Hippocampal formation (tissue), 2 donors: ENCODE results near the gene NLRP11.

Experiments used
- DNase-seq, 2 donors: peaks; one replicate each; lab custom pipeline; 2025; lab: John Stamatoyannopoulos, UW

Gene NLRP11

GRCh38 chr19:55831846-55832245, at the start of gene NLRP11:
TSS of gene NLRP11 (minus strand) at chr19:55831999. CDS start at chr19:55818174, 13,825 bp downstream.
- DNase-seq = no peak

DNA sequence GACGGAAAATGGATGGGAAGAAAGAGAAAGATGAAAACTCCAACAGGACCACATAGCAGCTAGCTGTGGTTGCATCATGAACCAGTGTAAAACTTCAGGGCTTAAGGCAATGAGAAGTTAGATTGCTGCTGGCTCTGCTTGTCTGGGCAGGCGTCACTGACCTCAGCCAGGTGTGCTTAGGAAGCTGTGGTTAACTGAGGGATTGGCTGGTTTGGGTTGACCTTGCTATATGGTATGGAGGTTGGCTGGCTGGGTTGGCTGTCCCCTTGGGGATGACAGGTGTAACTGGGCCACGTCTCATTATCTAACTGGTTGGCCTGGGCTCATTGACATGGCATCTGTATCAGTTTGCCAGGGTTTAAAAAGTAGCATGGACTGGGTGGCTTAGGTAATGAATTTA, 45.4 kb upstream of the NLRP11 start:
- no peak for DNase-seq

- DNase-seq = no peak
Measured at GRCh38 chr19:55870736-55871135, 38.9 kb upstream of the NLRP11 start.

DNA sequence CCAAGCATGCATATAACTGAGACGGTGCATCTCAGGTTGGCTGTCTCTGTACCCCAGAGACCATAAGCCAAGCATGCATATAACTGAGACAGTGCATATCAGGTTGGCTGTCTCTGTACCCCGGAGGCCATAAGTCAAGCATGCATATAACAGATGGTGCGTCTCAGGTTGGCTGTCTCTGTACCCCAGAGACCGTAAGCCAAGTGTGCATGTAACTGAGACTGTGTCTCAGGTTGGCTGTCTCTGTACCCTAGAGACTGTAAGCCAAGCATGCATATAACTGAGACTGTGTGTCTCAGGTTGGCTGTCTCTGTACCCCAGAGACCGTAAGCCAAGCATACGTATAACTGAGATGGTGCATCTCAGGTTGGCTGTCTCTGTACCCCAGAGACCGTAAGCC, 35.3 kb upstream of the NLRP11 start:
- no peak for DNase-seq

- no peak for DNase-seq
Measured at GRCh38 chr19:55866521-55866920, 34.7 kb upstream of the NLRP11 start.

- no peak for DNase-seq
Measured at GRCh38 chr19:55858969-55859368, 27.2 kb upstream of the NLRP11 start.

- DNase-seq = no peak
Measured at GRCh38 chr19:55858401-55858800, 26.6 kb upstream of the NLRP11 start.

DNA sequence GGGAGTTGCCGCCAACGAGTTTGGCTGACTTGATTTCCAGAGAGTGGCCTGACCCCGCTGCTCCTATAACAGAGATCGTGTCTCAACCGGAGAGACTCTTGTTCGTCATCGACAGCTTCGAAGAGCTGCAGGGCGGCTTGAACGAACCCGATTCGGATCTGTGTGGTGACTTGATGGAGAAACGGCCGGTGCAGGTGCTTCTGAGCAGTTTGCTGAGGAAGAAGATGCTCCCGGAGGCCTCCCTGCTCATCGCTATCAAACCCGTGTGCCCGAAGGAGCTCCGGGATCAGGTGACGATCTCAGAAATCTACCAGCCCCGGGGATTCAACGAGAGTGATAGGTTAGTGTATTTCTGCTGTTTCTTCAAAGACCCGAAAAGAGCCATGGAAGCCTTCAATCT, 26.2 kb upstream of the NLRP11 start:
- DNase-seq = no peak

DNA sequence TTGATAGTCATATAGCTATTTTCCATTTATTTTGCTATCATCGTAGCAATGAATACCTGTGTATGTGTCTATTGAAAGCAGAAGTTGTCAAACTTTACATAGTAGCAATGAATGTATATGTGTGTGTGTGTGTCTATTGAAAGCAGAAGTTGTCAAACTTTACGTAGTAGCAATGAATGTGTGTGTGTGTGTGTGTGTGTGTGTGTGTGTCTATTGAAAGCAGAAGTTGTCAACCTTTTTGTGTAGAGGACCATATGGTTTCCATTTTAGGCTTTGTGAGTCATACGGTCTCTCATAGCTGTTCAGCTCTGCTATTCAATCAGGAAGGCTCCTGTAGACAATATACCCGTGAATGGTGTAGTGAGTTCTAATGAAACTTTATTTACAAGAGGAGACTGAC, 25.4 kb upstream of the NLRP11 start:
- no peak for DNase-seq

GRCh38 chr19:55855160-55855559, 23.4 kb upstream of the NLRP11 start:
- no peak for DNase-seq

GRCh38 chr19:55838906-55839305, 7.1 kb upstream of the NLRP11 start:
- no peak for DNase-seq

DNA sequence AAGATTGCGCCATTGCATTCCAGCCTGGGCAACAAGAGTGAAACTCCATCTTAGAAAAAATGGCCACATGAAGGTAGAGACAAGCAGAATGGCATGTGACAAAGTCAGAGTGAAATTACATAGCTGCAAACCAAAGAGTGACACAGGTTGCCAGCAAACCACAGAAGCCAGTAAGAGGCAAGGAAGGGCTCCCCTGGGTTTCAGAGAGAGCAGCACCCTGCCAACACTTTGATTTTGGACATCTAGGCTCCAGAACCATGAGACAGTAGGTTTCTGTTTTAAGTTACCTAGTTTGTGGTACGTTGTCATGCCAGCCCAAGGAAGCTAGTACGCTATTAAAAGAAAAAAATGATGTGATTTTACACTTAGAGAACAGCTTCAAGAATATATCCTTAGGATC, 6.5 kb upstream of the NLRP11 start:
- no peak for DNase-seq

DNA sequence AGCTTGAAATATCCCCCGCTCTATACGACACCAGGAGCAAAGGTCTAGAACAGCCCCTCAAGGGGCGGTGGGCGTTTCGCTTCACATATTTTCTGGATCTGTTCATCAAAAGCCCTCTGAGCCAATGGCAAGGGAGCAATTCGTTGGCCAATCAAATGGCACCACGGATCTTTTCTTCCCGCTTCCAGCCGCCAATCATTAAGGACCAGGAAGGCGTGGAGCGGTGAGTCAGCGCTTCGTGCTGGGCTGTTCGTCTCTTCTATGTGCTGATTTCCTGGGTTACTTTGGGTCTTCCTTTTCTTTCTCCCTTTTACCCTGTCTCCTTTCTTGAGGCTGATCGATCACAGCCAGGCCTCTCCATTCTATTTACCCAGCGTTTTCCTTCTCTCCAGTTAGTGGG, 4.5 kb upstream of the NLRP11 start, which contains the start of gene NLRP4:
Gene NLRP4 (plus strand): TSS at position 201 of the 400 bp plus-strand sequence. CDS start 15,541 bp downstream, outside the sequence.
- no peak for DNase-seq

DNA sequence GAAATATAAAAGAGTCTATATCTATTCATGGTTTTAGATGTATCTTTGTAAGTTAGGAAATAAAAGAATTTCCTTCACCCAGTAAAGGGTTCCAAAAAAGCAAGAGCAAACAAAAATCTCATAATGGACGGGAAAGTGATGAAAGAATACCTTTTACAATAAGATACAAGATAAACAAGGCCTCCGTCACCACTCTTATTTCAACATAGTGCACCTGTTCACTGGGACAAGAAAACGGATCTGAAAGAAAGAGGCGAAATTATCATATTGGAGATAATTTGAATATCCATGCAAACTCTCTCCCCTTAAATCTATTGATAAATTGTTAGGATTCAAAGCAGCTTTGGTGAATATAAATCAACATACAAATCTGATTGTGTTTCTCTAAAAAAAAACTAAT, 877 bp upstream of the NLRP11 start:
- DNase-seq = no peak

DNA sequence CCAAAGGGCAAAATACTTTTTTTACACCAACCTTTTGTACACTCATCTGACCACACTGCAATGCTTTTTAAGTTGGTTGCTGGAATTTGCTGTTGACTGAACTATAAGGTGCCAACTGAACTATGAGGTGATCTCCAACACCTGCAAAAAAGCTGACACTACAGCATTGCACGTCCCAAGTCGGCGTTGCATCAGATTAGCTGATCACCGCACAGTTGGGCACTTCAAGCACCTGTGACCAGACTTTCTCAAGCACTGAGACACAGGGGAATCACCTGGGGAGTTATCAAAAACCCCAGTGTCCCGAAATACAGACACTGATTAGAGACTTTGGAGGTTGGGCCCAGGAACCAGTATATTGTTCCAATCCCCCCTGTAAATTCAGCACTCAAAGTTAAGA, 1.1 kb downstream of the NLRP11 start:
- no peak for DNase-seq

DNA sequence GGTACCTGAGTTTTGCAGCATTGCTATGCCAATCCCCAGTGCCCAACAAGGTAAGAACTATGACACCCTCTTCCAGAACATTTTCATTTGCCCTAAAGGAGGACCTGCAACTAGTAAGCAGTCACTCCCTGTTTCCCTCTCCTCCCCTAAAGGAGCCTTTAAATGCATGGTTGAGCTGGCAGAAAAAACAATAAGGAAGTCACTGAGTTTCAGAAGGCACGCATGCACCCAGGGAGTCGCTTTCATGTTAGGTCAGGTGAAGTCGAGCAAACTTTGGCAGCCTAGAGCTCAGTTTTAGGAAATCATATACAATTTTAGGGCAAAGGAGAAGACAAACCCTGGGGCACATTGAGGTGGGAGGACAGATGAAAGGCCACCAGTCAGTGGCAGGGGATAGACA, 11.8 kb downstream of the NLRP11 start:
- no peak for DNase-seq

DNA sequence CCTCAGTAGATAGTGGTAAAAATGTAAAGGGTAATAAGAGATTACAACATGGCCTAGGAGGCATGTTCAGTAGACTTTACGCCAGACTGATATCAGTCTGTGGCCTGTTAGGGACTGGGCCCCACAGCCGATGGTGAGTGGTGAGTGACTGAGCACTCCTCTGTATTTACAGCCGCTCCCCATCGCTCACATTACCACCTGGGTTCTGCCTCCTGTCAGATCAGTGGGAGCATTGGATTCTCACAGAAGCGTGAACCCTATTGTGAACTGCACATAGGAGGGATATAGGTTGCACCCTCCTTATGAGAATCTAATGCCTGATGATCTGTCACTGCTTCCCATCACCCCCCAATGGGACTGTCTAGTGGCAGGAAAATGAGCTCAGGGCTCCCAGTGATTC, 17.9 kb downstream of the NLRP11 start:
- no peak for DNase-seq

DNA sequence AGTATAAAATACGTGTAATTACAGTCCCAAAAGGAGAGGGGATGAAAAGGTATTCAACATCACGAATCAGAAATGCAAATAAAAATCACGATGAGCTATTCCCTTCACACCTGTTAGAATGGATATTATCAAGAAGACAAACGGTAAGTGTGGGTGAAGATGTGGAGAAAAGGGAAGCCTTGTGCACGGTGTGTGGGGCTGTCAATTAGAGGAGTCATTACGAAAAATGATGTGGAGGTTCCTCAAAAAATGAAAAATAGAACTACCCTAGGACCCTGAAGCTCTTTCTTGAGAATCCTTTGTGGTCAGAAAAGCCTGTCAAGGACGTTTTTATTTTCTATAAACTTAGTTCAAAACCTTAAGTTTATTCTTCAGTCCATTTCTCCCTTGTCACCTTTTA, 19.4 kb downstream of the NLRP11 start:
- no peak for DNase-seq

DNA sequence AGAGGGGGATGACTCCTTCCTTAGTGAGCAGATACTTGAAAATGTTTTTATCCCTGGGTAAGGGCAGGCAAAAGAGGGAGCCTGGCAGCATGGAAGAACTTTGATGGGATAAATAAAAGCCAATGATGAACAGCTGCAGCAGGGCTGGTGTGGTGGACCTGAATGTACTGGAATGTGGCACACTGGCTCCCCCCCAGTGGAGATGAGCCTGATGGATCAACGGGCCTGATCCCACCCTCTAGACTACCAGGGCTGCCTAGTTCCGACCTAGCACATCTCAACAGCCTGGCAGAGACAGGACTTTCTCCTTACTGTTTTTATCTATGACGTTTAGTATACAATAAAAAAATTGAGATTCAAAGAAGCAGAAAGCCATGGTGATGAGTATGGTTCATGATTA, 20.5 kb downstream of the NLRP11 start:
- DNase-seq = no peak

DNA sequence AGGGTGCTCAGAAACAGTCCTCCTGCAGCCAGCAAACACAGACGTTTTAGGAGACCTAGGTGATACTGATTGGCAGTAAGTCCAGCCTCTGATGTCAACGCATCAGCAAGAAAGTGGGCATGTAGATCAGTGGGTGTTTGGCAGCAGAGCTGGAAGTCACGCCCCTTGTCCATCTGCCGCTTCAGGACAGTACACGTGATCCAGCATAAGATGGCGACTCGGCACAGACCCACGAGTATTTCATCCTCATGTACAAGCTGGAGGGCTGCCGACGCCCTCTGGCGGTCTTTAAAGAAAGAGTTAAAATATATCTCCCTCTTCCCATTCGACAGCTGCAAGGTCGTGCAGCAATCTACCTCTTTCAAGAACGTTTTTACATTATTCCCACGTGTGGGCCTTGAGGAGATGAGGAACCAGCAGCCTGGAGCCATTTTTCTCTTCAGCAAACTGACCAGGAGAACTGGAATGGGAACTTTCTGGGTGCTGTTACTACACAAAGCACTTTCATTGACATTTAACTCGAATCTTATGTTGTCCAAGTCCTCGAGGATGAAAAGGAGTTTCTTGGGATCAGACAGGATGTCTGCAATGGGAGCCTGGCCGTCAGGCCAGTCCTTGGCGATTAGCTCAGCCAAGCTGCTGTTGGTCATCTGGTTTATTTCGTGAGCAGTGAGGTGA, 22.3 kb downstream of the NLRP11 start:
- DNase-seq = no peak

DNA sequence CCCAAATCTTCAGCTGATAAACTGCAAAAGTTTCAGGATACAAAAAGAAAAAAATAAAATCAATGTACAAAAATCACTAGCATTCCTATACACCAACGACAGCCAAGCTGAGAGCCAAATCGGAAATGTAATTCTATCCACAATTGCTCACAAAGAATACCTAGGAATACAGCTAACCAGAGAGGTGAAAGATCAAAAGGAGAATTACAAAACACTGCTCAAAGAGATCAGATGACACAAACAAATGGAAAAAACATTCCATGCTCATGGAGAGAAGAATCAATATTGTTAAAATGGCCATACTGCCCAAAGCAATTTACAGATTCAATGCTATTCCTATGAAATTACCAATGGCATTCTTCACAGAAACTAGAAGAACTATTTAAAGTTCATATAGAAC, 29.5 kb downstream of the NLRP11 start:
- no peak for DNase-seq

GRCh38 chr19:55801416-55801815, 30.4 kb downstream of the NLRP11 start:
- DNase-seq = no peak

DNA sequence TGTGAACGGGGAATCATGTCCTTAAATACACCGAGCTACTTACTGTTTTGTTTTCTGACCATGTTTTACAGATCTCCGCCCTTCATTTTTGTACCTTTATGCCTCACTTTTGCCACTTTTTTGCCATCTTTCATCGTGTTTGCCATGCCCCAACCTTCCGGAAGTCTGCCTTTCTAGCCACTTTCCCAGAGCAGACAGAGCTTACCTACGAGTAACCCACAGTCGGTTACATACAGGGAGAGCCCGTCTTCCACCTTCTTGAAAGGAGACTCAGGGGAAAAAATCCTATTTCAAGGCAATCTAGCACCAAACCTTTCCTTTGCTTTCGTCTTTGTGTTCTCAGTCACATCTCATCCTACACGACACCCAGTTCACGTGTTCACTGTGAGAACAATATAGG, 36.8 kb downstream of the NLRP11 start:
- DNase-seq = no peak

DNA sequence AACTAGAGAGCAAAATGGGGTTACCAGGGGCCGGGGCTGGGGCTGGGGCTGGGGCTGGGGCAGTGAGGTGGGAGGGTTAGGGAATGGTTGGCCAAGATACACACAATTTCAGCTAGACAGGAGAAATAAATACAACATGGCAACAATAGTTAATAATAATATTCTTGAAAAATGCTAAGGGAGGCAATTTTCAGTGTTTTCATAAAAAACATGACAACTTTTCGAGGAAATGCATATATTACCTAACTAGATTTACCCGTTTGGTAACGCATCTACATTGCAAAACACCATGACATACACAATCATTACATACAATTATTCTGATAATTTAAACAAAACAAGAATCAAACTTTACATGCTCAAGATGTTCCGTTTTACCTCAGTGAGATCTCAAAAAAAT, 50.7 kb downstream of the NLRP11 start:
- no peak for DNase-seq
